GM12891 (cell line): ENCODE data around the gene UROS.

Experiments
- POLR2A ChIP-seq: IDR thresholded peaks from 2 replicates; pipeline ENCODE4 v1.6.1; 2011; ENCODE audit warnings: low read depth, low read length, control low read depth
- POLR2AphosphoS5 ChIP-seq: IDR thresholded peaks from 2 replicates; pipeline ENCODE4 v1.6.1; 2011; ENCODE audit warnings: low read depth, low read length, control low read depth
- POU2F2 ChIP-seq: IDR thresholded peaks from 2 replicates; pipeline ENCODE4 v1.6.1; 2011; ENCODE audit warnings: low read depth, mild to moderate bottlenecking, control low read depth, low read length, moderate library complexity
- TAF1 ChIP-seq: IDR thresholded peaks from 2 replicates; pipeline ENCODE4 v1.6.1; 2011; ENCODE audit warnings: low read depth, low read length, control low read depth

- TF ChIP-seq POLR2AphosphoS5, result no peak
- TF ChIP-seq POLR2A, result no peak
- TF ChIP-seq TAF1, result no peak
- no peak for TF ChIP-seq POU2F2
Measured at GRCh38 chr10:125799451-125800182, 23.4 kb downstream of the UROS start.
